Thoracic aorta (tissue), 2 donors: ENCODE measurements around the gene PLCB1. TPM values are rescaled to one million over a fixed set of nuclear protein-coding genes. Genes with fewer than 3 reads are reported as not detected.

Experiments
- ATAC-seq: fragments of 150-250 bp; one replicate; pipeline ENCODE4 v1.8.0; 2017; ENCODE audit warnings: low read depth; ENCODE audit not compliant: insufficient number of reproducible peaks, low FRiP score
- DNase-seq: peaks from one replicate; pipeline ENCODE4 v3.0.0-alpha.2; 2020; ENCODE audit warnings: low spot score
- H3K27ac ChIP-seq, 2 donors: fragments of 200-600 bp; sonication (generic); 1 replicate in 1 of 2; 2 replicates in 1 of 2; pipeline ENCODE4 v1.5.1; 2016; ENCODE audit warnings: mild to moderate bottlenecking in 2 of 2, moderate library complexity in 2 of 2
- H3K27me3 ChIP-seq: fragments of 200-600 bp; sonication (generic); replicated peaks from 2 replicates; pipeline ENCODE4 v1.6.0; 2016; ENCODE audit warnings: mild to moderate bottlenecking; ENCODE audit not compliant: insufficient read depth
- H3K36me3 ChIP-seq: fragments of 200-600 bp; sonication (generic); one replicate; pipeline ENCODE4 v1.5.1; 2016
- H3K4me1 ChIP-seq, 2 donors: fragments of 200-600 bp; sonication (generic); 1 replicate in 1 of 2; 2 replicates in 1 of 2; pipeline versions ENCODE4 v1.5.1 to v1.6.0; 2016; ENCODE audit warnings: low read depth in 2 of 2, mild to moderate bottlenecking in 1 of 2; ENCODE audit not compliant: control insufficient read depth in 1 of 2
- H3K4me3 ChIP-seq: fragments of 200-600 bp; sonication (generic); 2 replicates; pipeline ENCODE4 v1.5.1; 2016; ENCODE audit warnings: mild to moderate bottlenecking
- H3K9me3 ChIP-seq: fragments of 200-600 bp; sonication (generic); 2 replicates; pipeline ENCODE4 v1.5.1; 2016
- total RNA-seq, 2 donors: library from RNA; depleted of rRNA; stranded (reverse); fragments of >200 nt; gene quantifications; one replicate each; pipeline versions ENCODE4 v1.1.0 to v1.2.3, GENCODE V29; 2016
- TF ChIP-seq, protein P1 (sequence below): fragments of 200-600 bp; sonication (generic); IDR thresholded peaks from one replicate; pipeline ENCODE4 v1.5.1; 2019; ENCODE audit warnings: antibody characterized with exemption

Gene PLCB1
- total RNA-seq, 2 donors from 2014 or later, result 10.8 to 16.3 TPM

DNA sequence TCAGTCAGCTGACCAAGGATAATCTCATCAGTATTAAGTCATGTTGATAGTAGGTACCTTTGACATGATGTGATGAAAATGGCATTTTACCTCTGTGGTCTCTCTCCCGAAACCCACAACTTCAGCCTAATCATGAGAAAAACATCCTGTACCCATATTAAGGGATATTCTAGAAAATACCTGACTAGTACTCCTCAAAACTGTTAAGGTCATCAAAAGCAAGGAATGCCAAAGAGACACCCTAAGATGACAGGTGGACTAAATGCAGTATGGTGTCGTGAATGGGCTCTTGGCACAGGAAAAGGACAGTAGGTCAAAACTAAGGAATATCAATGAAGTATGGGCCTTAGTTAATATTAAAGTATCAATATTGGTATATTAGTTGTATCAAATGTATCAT is 221.4 kb downstream of the PLCB1 start:
- no peak overlapping the region for H3K4me3 ChIP-seq
- no peaks in the 10 kb centered on the region for H3K36me3 ChIP-seq
- no peak overlapping the region for H3K27ac ChIP-seq
- H3K27me3 ChIP-seq, result no peaks in the 10 kb centered on the region
- TF ChIP-seq, protein P1, sequence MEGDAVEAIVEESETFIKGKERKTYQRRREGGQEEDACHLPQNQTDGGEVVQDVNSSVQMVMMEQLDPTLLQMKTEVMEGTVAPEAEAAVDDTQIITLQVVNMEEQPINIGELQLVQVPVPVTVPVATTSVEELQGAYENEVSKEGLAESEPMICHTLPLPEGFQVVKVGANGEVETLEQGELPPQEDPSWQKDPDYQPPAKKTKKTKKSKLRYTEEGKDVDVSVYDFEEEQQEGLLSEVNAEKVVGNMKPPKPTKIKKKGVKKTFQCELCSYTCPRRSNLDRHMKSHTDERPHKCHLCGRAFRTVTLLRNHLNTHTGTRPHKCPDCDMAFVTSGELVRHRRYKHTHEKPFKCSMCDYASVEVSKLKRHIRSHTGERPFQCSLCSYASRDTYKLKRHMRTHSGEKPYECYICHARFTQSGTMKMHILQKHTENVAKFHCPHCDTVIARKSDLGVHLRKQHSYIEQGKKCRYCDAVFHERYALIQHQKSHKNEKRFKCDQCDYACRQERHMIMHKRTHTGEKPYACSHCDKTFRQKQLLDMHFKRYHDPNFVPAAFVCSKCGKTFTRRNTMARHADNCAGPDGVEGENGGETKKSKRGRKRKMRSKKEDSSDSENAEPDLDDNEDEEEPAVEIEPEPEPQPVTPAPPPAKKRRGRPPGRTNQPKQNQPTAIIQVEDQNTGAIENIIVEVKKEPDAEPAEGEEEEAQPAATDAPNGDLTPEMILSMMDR, result no peak
- H3K9me3 ChIP-seq, result no peaks in the 10 kb centered on the region
- DNase-seq, result no peak
- ATAC-seq, result no peak
- H3K4me1 ChIP-seq, result no peaks in the 10 kb centered on the region

DNA sequence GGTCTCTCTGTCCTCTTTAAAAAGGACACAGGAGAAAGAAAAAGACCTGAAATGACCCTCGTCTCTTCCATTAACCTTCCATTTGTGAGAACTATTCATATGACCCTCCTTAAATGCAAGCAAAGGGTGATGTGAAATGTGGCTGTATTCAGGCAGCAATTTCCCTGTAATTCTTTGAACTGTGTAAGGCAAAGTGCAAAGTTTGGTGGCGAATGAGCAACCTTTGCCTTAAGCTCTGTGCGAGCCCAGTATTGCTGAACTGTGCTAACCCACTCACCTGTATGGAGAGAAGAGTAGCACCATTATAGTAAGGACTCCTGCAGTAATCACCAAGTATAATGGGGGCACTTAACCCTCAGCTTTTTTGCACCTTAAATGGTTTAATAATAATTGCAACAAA is 223.4 kb downstream of the PLCB1 start:
- TF ChIP-seq, protein P1, result no peak
- ATAC-seq, result no peak

DNA sequence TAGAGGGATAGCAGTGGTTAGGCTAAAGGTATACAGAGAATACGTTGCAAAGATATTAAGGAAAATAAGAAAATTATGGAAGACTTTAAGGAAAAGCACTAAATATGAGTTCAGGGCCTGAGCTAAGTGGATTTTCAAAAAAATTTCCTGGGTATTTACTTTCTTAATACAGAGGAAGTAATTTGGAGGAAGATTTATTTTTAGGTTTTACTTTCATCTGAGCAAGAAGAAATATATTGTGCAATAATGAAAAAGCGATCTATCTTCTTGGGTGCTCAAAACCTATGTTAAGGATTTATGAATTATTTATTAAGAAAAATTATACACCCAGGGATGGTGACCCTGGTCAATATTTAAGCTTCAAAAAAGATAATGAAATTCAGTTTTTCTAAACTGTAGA is 224.7 kb downstream of the PLCB1 start:
- ATAC-seq (no peak), DNase-seq (no peak)
- H3K9me3 ChIP-seq, result no peaks in the 10 kb centered on the region
- H3K27ac ChIP-seq, result no peak overlapping the region
- TF ChIP-seq, protein P1, result no peak
- no peaks in the 10 kb centered on the region for H3K36me3 ChIP-seq
- H3K4me1 ChIP-seq, result no peaks in the 10 kb centered on the region
- H3K4me3 ChIP-seq, result no peak overlapping the region
- H3K27me3 ChIP-seq, result no peaks in the 10 kb centered on the region

More for the DNA sequence above, 223.4 kb downstream of the PLCB1 start:
- no peaks in the 10 kb centered on the region for H3K9me3 ChIP-seq
- H3K4me1 ChIP-seq, result no peaks in the 10 kb centered on the region
- DNase-seq, result no peak
- H3K27ac ChIP-seq, result no peak overlapping the region
- no peaks in the 10 kb centered on the region for H3K36me3 ChIP-seq
- H3K27me3 ChIP-seq, result no peaks in the 10 kb centered on the region
- H3K4me3 ChIP-seq, result no peak overlapping the region

DNA sequence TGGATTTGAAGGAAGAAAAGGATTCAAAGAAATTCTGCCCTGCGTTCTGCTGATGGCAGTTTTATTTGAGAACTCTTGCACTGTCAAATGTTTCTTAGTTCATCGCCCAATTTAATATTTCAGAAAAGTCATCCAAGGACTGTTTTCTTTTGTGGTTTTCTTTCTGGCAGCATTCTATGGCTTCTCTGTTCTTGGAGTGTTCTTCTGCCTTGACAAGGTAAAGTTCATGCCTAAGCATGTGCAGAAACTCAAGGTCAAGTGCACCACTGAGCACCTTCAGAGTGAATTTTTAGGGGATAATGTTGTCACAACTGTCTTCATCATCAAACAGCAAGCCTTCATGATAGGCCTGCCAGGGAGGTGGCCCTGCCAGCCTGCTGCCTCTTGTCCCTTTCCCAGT is 225.6 kb downstream of the PLCB1 start:
- TF ChIP-seq, protein P1, result no peak
- Histone ChIP-seq H3K36me3 (no peaks in the 10 kb centered on the region), H3K4me1 (no peaks in the 10 kb centered on the region), H3K9me3 (no peaks in the 10 kb centered on the region), H3K4me3 (no peak overlapping the region), H3K27ac (no peak overlapping the region), H3K27me3 (no peaks in the 10 kb centered on the region)
- DNase-seq, result no peak
- no peak for ATAC-seq

DNA sequence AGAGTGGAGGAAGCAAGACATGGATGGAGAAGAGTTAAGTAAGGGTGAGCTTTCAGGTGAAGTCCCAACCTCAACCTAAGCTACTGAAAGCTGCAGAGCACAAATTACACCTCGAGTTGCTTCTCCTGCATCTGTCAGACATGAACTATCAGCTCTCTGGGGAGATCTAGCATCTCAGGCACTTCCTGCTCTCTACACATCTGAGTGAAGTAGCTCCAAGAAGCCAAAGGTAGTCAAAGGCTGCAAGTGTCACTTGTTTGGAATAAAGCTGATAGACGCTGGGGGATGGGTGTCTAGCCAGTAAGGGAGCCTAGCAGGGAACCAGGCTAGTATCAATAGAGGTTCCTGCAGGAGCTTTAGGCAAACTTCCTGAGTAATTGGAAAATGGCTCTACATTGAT is 228.0 kb downstream of the PLCB1 start:
- H3K27ac ChIP-seq, result no peak overlapping the region
- H3K4me1 ChIP-seq, result no peaks in the 10 kb centered on the region
- no peak overlapping the region for H3K4me3 ChIP-seq
- no peaks in the 10 kb centered on the region for H3K27me3 ChIP-seq
- TF ChIP-seq, protein P1, result no peak
- no peaks in the 10 kb centered on the region for H3K9me3 ChIP-seq
- no peaks in the 10 kb centered on the region for H3K36me3 ChIP-seq
- DNase-seq (no peak), ATAC-seq (no peak)
